ENCODE results near the gene FOXE3.
A peak's percentile ranks its signal among the peaks of the same experiment; 100 is the strongest.

The FOXE3 gene

GRCh38 chr1:47415728-47416318, at the start of gene FOXE3:
Gene FOXE3, plus strand, starts transcription at chr1:47416285. Its CDS starts 31 bp downstream, at chr1:47416316.
- DNase-seq: no peak

- DNase-seq: no peak
Measured at GRCh38 chr1:47367651-47368050, 48.4 kb upstream of the FOXE3 start.

- DNase-seq: no peak
Measured at GRCh38 chr1:47371016-47371517, 45.0 kb upstream of the FOXE3 start.

GRCh38 chr1:47374501-47374900, 41.6 kb upstream of the FOXE3 start:
- no peak for DNase-seq

- peak; percentile 31 for DNase-seq
Measured at GRCh38 chr1:47378147-47378546, 37.9 kb upstream of the FOXE3 start.

- DNase-seq: no peak
Measured at GRCh38 chr1:47380699-47381098, 35.4 kb upstream of the FOXE3 start.

GRCh38 chr1:47382399-47382983, 33.6 kb upstream of the FOXE3 start:
- DNase-seq: peak; percentile 10

GRCh38 chr1:47384083-47384482, 32.0 kb upstream of the FOXE3 start:
- DNase-seq: no peak

GRCh38 chr1:47385020-47385419, 31.1 kb upstream of the FOXE3 start:
- DNase-seq: no peak

GRCh38 chr1:47386268-47386667, 29.8 kb upstream of the FOXE3 start:
- no peak for DNase-seq

- no peak for DNase-seq
Measured at GRCh38 chr1:47388030-47388890, 27.8 kb upstream of the FOXE3 start.

- DNase-seq: peak; percentile 78
Measured at GRCh38 chr1:47388891-47389238, 27.2 kb upstream of the FOXE3 start.

GRCh38 chr1:47389731-47390130, 26.4 kb upstream of the FOXE3 start:
- no peak for DNase-seq

GRCh38 chr1:47390843-47391242, 25.2 kb upstream of the FOXE3 start:
- no peak for DNase-seq

- DNase-seq: no peak
Measured at GRCh38 chr1:47393141-47393540, 22.9 kb upstream of the FOXE3 start.

- no peak for DNase-seq
Measured at GRCh38 chr1:47395433-47395832, 20.7 kb upstream of the FOXE3 start.

- no peak for DNase-seq
Measured at GRCh38 chr1:47396671-47397196, 19.4 kb upstream of the FOXE3 start.

- DNase-seq: no peak
Measured at GRCh38 chr1:47399138-47399845, 16.8 kb upstream of the FOXE3 start.

- DNase-seq: no peak
Measured at GRCh38 chr1:47399846-47400155, 16.3 kb upstream of the FOXE3 start.

GRCh38 chr1:47401761-47402160, 14.3 kb upstream of the FOXE3 start:
- DNase-seq: no peak

- DNase-seq: no peak
Measured at GRCh38 chr1:47402591-47402990, 13.5 kb upstream of the FOXE3 start.

GRCh38 chr1:47403321-47403910, 12.7 kb upstream of the FOXE3 start:
- no peak for DNase-seq

- DNase-seq: peak; percentile 64
Measured at GRCh38 chr1:47405697-47406096, 10.4 kb upstream of the FOXE3 start.

Data from OCI-M1 (cell line).